Stimulated activated CD4-positive, alpha-beta T cell treated with anti-CD3 and anti-CD28 coated beads, Interleukin-2, amount 100 ng/mL, for 48 hours (primary cell): Measurements from ENCODE around the gene GPR101.

Experiments used
- DNase-seq, 2 donors: peaks; one replicate each; pipeline ENCODE4 v3.0.0-alpha.2; 2020

Gene GPR101

GRCh38 chrX:137033774-137034507 lies at the start of gene GPR101:
Gene GPR101, minus strand, starts transcription at chrX:137033995. Its CDS starts 2,321 bp downstream, at chrX:137031674.
- no peak for DNase-seq

GRCh38 chrX:137081239-137081638 lies 47.4 kb upstream of the GPR101 start:
- DNase-seq: no peak

GRCh38 chrX:137072396-137072795 lies 38.6 kb upstream of the GPR101 start:
- DNase-seq: no peak

- no peak for DNase-seq
Measured at GRCh38 chrX:137071596-137071995, 37.8 kb upstream of the GPR101 start.

- DNase-seq: no peak
Measured at GRCh38 chrX:137067147-137067546, 33.4 kb upstream of the GPR101 start.

- DNase-seq: no peak
Measured at GRCh38 chrX:137062915-137063617, 29.3 kb upstream of the GPR101 start.

GRCh38 chrX:137058339-137059127 lies 24.7 kb upstream of the GPR101 start:
- DNase-seq: no peak

- peak in 1 of 2 donors; percentile 24 for DNase-seq
Measured at GRCh38 chrX:137052643-137053235, 18.9 kb upstream of the GPR101 start.

GRCh38 chrX:137051978-137052642 lies 18.3 kb upstream of the GPR101 start:
- peak; percentile 68 to 85 for DNase-seq

GRCh38 chrX:137044893-137045292 lies 11.1 kb upstream of the GPR101 start:
- DNase-seq: no peak

GRCh38 chrX:137043736-137044135 lies 9.9 kb upstream of the GPR101 start:
- DNase-seq: no peak

GRCh38 chrX:137041329-137041728 lies 7.5 kb upstream of the GPR101 start:
- no peak for DNase-seq

- no peak for DNase-seq
Measured at GRCh38 chrX:137040113-137040794, 6.5 kb upstream of the GPR101 start.

GRCh38 chrX:137034508-137034872 lies 695 bp upstream of the GPR101 start:
- no peak for DNase-seq

- DNase-seq: no peak
Measured at GRCh38 chrX:137032841-137033773, 688 bp downstream of the GPR101 start.

GRCh38 chrX:137032341-137032694 lies 1.5 kb downstream of the GPR101 start:
- DNase-seq: no peak

GRCh38 chrX:137031517-137032340 lies 2.1 kb downstream of the GPR101 start:
- DNase-seq: peak in 1 of 2 donors; percentile 36

- DNase-seq: no peak
Measured at GRCh38 chrX:137031039-137031438, 2.8 kb downstream of the GPR101 start.

GRCh38 chrX:137028699-137029098 lies 5.1 kb downstream of the GPR101 start:
- no peak for DNase-seq

- DNase-seq: no peak
Measured at GRCh38 chrX:137025930-137026329, 7.9 kb downstream of the GPR101 start.
